ENCODE results near the gene CASQ2.

CASQ2 gene

DNA sequence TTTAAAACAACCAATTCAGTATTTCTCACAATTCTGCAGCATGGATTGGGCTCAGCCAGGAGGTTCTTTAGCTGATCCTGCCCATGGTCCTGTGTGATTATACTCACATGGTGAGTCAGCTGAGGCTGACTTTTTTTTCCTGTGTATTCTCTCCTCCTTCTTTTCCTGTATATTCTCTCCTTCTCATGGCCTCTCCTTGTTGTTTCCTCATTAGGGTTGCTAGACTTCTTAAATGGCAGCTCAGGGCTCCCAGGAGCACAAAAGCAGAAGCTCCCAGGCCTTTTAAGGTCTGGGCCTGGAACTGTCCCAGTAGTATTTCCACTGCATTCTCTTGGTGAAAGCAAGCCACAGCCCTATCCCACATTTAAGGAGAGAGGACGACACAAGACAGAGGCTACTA, 99.9 kb downstream of the CASQ2 start:
- TF ChIP-seq, protein P1, sequence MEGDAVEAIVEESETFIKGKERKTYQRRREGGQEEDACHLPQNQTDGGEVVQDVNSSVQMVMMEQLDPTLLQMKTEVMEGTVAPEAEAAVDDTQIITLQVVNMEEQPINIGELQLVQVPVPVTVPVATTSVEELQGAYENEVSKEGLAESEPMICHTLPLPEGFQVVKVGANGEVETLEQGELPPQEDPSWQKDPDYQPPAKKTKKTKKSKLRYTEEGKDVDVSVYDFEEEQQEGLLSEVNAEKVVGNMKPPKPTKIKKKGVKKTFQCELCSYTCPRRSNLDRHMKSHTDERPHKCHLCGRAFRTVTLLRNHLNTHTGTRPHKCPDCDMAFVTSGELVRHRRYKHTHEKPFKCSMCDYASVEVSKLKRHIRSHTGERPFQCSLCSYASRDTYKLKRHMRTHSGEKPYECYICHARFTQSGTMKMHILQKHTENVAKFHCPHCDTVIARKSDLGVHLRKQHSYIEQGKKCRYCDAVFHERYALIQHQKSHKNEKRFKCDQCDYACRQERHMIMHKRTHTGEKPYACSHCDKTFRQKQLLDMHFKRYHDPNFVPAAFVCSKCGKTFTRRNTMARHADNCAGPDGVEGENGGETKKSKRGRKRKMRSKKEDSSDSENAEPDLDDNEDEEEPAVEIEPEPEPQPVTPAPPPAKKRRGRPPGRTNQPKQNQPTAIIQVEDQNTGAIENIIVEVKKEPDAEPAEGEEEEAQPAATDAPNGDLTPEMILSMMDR (IDR thresholded peaks at IDR 0.05; ENCODE audit: borderline replicate concordance, insufficient read depth, low read depth, low read length): no peak
- no peak overlapping the region for H3K4me3 ChIP-seq (ENCODE audit: low read depth, low read length)

DNA sequence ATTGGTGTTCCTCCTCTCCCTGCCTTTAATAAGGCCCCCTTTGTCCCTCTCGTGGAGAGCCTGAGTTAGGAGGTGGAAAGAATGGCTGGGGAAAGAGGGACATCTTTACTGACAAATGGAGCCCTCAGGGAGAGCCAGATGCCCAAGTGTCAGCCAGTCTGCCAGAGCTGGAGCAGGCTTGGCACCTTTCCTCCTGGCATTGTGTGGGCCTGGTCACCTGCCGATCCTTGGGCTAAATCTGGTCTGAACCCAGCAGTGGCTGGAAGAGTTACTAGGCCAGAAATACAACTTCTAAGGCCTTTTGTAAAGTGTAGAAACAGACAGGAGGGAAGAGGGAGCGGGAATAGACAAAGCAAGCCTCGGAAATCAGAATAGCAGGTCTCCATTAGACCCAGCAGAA, 101.8 kb downstream of the CASQ2 start:
- no peak overlapping the region for H3K4me3 ChIP-seq (ENCODE audit: low read depth, low read length)
- TF ChIP-seq, protein P1 (IDR thresholded peaks at IDR 0.05; ENCODE audit: borderline replicate concordance, insufficient read depth, low read depth, low read length): no peak

DNA sequence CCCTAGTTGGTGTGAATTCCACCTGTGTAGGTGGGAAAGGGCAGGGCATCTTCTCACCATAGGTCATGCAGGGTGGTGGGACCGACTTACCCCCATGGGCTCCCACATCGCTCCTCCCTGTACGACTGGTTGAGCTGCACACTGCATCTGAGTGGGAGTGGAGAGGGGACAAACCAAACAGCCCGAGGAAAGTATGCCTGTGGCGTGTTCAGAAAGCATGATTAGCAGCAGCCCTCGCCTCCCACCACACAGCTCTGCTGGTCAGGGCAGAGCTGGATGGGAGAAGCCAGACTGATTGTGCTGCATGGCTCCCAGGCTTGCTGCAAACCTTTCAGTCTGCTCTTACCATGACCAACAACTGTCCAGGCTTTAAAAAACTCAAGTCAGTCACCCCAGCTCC, 102.3 kb downstream of the CASQ2 start:
- TF ChIP-seq, protein P1 (IDR thresholded peaks at IDR 0.05; ENCODE audit: borderline replicate concordance, insufficient read depth, low read depth, low read length): no peak
- no peak overlapping the region for H3K4me3 ChIP-seq (ENCODE audit: low read depth, low read length)

DNA sequence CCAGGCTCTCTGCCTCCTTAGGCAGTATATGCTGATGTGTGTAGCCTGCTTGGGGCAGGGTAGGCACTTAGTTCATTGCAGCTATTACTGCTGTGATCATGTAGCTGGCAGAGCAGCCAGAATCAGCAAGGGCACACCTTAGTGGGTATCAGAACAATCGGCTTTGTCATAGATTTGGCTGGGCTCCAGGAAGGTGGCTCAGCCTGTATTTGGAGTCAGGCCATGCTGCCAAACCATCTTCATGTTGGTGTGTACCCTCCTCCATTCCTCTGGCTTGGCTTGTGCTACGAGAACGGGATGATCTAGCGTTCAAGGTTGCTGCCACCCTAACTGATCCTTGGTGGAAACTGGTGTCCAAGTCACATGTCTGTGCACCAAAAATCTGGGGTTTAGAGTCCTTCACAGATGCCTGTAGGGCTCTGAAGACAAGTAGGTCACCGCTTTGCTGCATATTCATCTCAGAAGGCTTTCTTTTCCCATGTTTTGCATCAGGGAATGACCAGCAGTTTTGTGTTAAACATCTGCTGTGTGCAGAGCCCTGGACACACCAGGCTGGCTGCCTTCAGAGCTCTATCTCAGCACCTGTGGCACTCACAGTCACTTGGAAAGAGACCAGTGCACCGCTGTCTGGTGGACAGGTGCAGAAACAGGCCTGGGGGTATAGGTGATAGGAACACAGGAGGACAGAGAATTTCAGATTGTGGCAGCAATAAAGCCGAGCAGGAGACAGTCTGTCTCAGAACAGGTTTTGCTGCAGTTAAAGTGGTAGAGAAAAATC, 103.0 kb downstream of the CASQ2 start:
- no peak overlapping the region for H3K4me3 ChIP-seq (ENCODE audit: low read depth, low read length)
- TF ChIP-seq, protein P1 (IDR thresholded peaks at IDR 0.05; ENCODE audit: borderline replicate concordance, insufficient read depth, low read depth, low read length): no peak

DNA sequence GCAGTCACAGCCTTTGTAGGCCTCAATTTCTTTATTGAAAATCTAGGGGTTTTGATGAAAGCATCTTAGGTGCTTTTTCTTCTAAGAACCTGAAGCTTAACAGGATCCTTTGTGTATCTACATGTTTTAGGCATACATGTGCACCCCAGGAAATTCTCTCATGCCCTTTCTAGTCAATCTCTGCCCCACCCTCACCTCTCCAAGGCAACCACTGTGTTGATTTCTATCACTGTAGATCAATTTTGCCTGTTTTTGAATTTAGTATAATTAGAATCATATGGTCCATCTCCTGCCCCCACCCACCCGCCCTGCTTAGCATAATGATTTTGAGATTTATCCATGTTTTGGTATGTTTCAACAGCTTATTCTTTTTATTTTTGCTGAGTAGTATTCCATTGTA, 107.4 kb downstream of the CASQ2 start:
- TF ChIP-seq, protein P1 (IDR thresholded peaks at IDR 0.05; ENCODE audit: borderline replicate concordance, insufficient read depth, low read depth, low read length): no peak
- no peak overlapping the region for H3K4me3 ChIP-seq (ENCODE audit: low read depth, low read length)

DNA sequence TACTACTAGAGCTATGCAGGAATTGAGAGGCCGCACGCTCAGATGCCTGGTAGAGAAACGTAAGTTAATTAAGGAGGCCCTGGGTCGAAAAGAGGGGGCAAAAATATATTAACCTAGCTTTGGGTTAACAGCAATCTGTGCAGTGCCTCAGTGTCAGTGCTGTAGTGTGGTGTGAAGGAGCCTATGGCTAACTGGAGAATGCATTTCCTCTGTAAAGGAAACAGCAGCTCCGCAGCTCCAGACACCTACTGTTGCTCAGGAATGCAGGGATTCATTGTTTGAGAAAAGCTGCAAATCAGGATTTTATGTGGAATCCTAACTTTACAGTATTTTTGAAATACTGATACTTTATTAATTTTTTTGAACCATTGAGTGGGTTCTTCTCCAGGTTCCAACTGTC, 108.4 kb downstream of the CASQ2 start:
- no peak overlapping the region for H3K4me3 ChIP-seq (ENCODE audit: low read depth, low read length)
- TF ChIP-seq, protein P1 (IDR thresholded peaks at IDR 0.05; ENCODE audit: borderline replicate concordance, insufficient read depth, low read depth, low read length): no peak

DNA sequence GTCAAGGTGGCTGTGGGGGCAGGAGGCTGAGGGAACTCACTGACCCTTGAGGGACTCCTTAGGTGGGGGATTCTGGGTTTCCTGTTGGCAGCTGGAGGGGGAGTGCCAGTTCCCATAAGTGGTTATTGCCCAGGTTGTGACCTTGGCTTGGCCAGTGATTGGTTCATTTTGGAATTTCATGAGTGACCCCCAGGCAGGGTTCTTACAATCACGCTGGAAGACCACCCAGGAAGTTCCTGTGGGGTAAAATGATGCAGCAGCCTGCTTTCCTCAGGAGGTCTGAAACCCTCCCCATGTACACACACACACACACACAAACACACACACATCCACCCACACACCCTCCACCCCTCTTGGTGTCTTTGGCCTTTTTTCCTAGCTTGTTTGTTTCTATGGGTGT, 109.9 kb downstream of the CASQ2 start:
- no peak overlapping the region for H3K4me3 ChIP-seq (ENCODE audit: low read depth, low read length)
- TF ChIP-seq, protein P1 (IDR thresholded peaks at IDR 0.05; ENCODE audit: borderline replicate concordance, insufficient read depth, low read depth, low read length): no peak

Measured in GM12875 (cell line).